ENCODE data around the gene ICA1. TPM values are rescaled to one million over a fixed set of nuclear protein-coding genes. Genes with fewer than 3 reads are reported as not detected.

Gene ICA1
- total and polyA plus RNA-seq, 2 of the 13 experiments (the other 11 are each of a cell fraction or from before 2014, with no cell fraction given), result 0.29 TPM; not detected in 1

GRCh38 chr7:8178353-8178752 is 83.6 kb downstream of the ICA1 start:
- intact Hi-C loops (cut with micrococcal nuclease; ENCODE audit: unreplicated experiment), result no loop called here

More at GRCh38 chr7:8178353-8178752, 83.6 kb downstream of the ICA1 start:
- FAIRE-seq, result no peak
- no TSS peak for BruUV-seq (replicated peaks)
- TF ChIP-seq ZNF180 (CRISPR knock-in tag; IDR thresholded peaks at IDR 0.05; ENCODE audit: borderline replicate concordance, low read depth), result no peak
- TF ChIP-seq MEIS2 (CRISPR knock-in tag; IDR thresholded peaks at IDR 0.05), result no peak
- no peak for TF ChIP-seq NBN (conservative IDR thresholded peaks at IDR 0.05)
- no peak for TF ChIP-seq NR2C2 (CRISPR knock-in tag; IDR thresholded peaks at IDR 0.05; ENCODE audit: borderline replicate concordance)
- TF ChIP-seq YY1 (IDR thresholded peaks at IDR 0.05; ENCODE audit: insufficient read depth, insufficient replicate concordance, low read depth, low read length), result no peak
- no peak for TF ChIP-seq MAF1 (CRISPR knock-in tag; IDR thresholded peaks at IDR 0.05; ENCODE audit: borderline replicate concordance)
- TF ChIP-seq MAFK (conservative IDR thresholded peaks at IDR 0.05 in 1 of 2, IDR thresholded peaks at IDR 0.05 in 1 of 2; ENCODE audit: low read length in 2 of 2), result no peak
- no peak for TF ChIP-seq SETDB1 (CRISPR knock-in tag; IDR thresholded peaks at IDR 0.05; ENCODE audit: borderline replicate concordance)
- TF ChIP-seq ZNF609 (CRISPR knock-in tag; IDR thresholded peaks at IDR 0.05; ENCODE audit: borderline replicate concordance), result no peak
- no peak for TF ChIP-seq ZNF724P (CRISPR knock-in tag; IDR thresholded peaks at IDR 0.05; ENCODE audit: borderline replicate concordance)
- TF ChIP-seq ZNF772 (CRISPR knock-in tag; IDR thresholded peaks at IDR 0.05), result no peak
- TF ChIP-seq XBP1 (CRISPR knock-in tag; IDR thresholded peaks at IDR 0.05), result no peak
- no peak for TF ChIP-seq ZNF235 (CRISPR knock-in tag; IDR thresholded peaks at IDR 0.05; ENCODE audit: borderline replicate concordance)
- Histone ChIP-seq H3K4me3 (replicated peaks in 1 of 3; ENCODE audit: insufficient read depth in 1 of 3, low read depth in 2 of 3, low read length in 3 of 3) (no peak overlapping the region), H3K9me3 (ENCODE audit: low read length) (no peaks in the 10 kb centered on the region), H3K9ac (ENCODE audit: insufficient read depth, low read depth, low read length) (no peak overlapping the region), H3K36me3 (replicated peaks in 1 of 2; ENCODE audit: control insufficient read depth in 1 of 2, insufficient read depth in 2 of 2, low read length in 2 of 2) (no peaks in the 10 kb centered on the region), H3K79me2 (ENCODE audit: insufficient read depth, low read length) (no peaks in the 10 kb centered on the region), H3K27me3 (ENCODE audit: control insufficient read depth in 1 of 2, insufficient read depth in 2 of 2, low read length in 2 of 2) (no peaks in the 10 kb centered on the region), H3K27ac (ENCODE audit: extremely low read length, insufficient read depth, low read length) (no peak overlapping the region), H2AFZ (ENCODE audit: low read length) (no peak overlapping the region), H4K20me1 (ENCODE audit: insufficient read depth, low read length) (no peaks in the 10 kb centered on the region), H3K4me1 (ENCODE audit: insufficient read depth, low read length) (peaks cover 22% of the 10 kb centered on the region), H3K4me2 (ENCODE audit: low read depth, low read length) (no peak overlapping the region)
- no peak for ATAC-seq
- POLR2A ChIA-PET, result no interaction called here
- in situ Hi-C loops (cut with HindIII; ENCODE audit: extremely low pct_ligation_motif_present, low pct_unique_long_range_greater_than_20kb), result no loop called here
- DNase-seq (ENCODE audit: low spot score), result no peak
- CTCF ChIA-PET (ENCODE audit: low intra/inter-chr PET ratio, low total read pairs), result no interaction called here
